HG03103 (cell line): Measurements from ENCODE around the gene FOXRED1.
A peak's percentile ranks its signal among the peaks of the same experiment; 100 is the strongest.
"Not testable (repeated sequence)": the region's sequence is repeated elsewhere in the genome, so short reads cannot be mapped to it uniquely, and the experiment has no call there.

Experiments used
- ATAC-seq: cut with Tn5 transposase; IDR thresholded peaks from one replicate; pipeline ENCODE4 v1.9.1; 2021; ENCODE audit warnings: low read depth; ENCODE audit not compliant: unreplicated experiment

FOXRED1 gene

GRCh38 chr11:126268708-126269579, at the start of gene FOXRED1, which contains the start of gene SRPRA:
Gene FOXRED1 (plus strand): TSS chr11:126269154. CDS start chr11:126269207, 53 bp downstream.
Gene SRPRA (minus strand): TSS chr11:126268895. CDS start chr11:126268804, 91 bp downstream.
- peak; percentile 99 for ATAC-seq

GRCh38 chr11:126219547-126219946, 49.4 kb upstream of the FOXRED1 start:
- no peak for ATAC-seq

GRCh38 chr11:126224647-126225294, 44.2 kb upstream of the FOXRED1 start:
- no peak for ATAC-seq

- no peak for ATAC-seq
Measured at GRCh38 chr11:126225295-126225665, 43.7 kb upstream of the FOXRED1 start.

- no peak for ATAC-seq
Measured at GRCh38 chr11:126226334-126227084, 42.4 kb upstream of the FOXRED1 start.

GRCh38 chr11:126229858-126230540, 39.0 kb upstream of the FOXRED1 start:
- no peak for ATAC-seq

GRCh38 chr11:126231725-126232459, 37.1 kb upstream of the FOXRED1 start:
- ATAC-seq: no peak

- ATAC-seq: no peak
Measured at GRCh38 chr11:126232683-126233082, 36.3 kb upstream of the FOXRED1 start.

GRCh38 chr11:126233391-126233790, 35.6 kb upstream of the FOXRED1 start:
- no peak for ATAC-seq

- no peak for ATAC-seq
Measured at GRCh38 chr11:126246636-126247035, 22.3 kb upstream of the FOXRED1 start.

GRCh38 chr11:126253265-126253664, 15.7 kb upstream of the FOXRED1 start:
- no peak for ATAC-seq

GRCh38 chr11:126254819-126255218, 14.1 kb upstream of the FOXRED1 start:
- no peak for ATAC-seq

- not testable (repeated sequence) for ATAC-seq
Measured at GRCh38 chr11:126255507-126255906, 13.4 kb upstream of the FOXRED1 start.

- ATAC-seq: no peak
Measured at GRCh38 chr11:126256216-126256615, 12.7 kb upstream of the FOXRED1 start.

- ATAC-seq: no peak
Measured at GRCh38 chr11:126257144-126257543, 11.8 kb upstream of the FOXRED1 start.

GRCh38 chr11:126257764-126258163, 11.2 kb upstream of the FOXRED1 start:
- ATAC-seq: no peak

- no peak for ATAC-seq
Measured at GRCh38 chr11:126262216-126262615, 6.7 kb upstream of the FOXRED1 start.

GRCh38 chr11:126263489-126263888, 5.5 kb upstream of the FOXRED1 start:
- ATAC-seq: no peak

- no peak for ATAC-seq
Measured at GRCh38 chr11:126265811-126266210, 3.1 kb upstream of the FOXRED1 start.

GRCh38 chr11:126267650-126268049, 1.3 kb upstream of the FOXRED1 start:
- no peak for ATAC-seq
